Left ventricle myocardium inferior (tissue), 1 donor: ENCODE data around the gene DGAT2. TPM values are rescaled to one million over a fixed set of nuclear protein-coding genes. Genes with fewer than 3 reads are reported as not detected.

ENCODE experiments used
- DNase-seq: peaks from one replicate; pipeline ENCODE4 v3.0.0-alpha.2; 2020
- H3K27ac ChIP-seq: fragments of 200-600 bp; replicated peaks from 2 replicates; pipeline ENCODE4 v1.8.0; 2021
- H3K27me3 ChIP-seq: fragments of 200-600 bp; 2 replicates; pipeline ENCODE4 v1.8.0; 2021; ENCODE audit warnings: low read depth
- H3K36me3 ChIP-seq: fragments of 200-600 bp; 2 replicates; pipeline ENCODE4 v1.8.0; 2021
- H3K4me1 ChIP-seq: fragments of 200-600 bp; 2 replicates; pipeline ENCODE4 v1.8.0; 2021
- H3K4me3 ChIP-seq: fragments of 200-600 bp; 2 replicates; pipeline ENCODE4 v1.8.0; 2021; ENCODE audit warnings: mild to moderate bottlenecking, moderate library complexity
- H3K9me3 ChIP-seq: fragments of 200-600 bp; replicated peaks from 2 replicates; pipeline ENCODE4 v1.8.0; 2021
- CTCF ChIP-seq: fragments of 200-600 bp; IDR thresholded peaks from 2 replicates; pipeline ENCODE4 v1.8.0; 2021; ENCODE audit warnings: antibody characterized with exemption, mild to moderate bottlenecking, borderline replicate concordance
- intact Hi-C: fragments of 100-400 bp; cut with micrococcal nuclease; formaldehyde crosslinking; loops from one replicate; pipeline ENCODE4 v1.11.0; 2022
- total RNA-seq: library from RNA; stranded (reverse); fragmentation: NEBNext Ultra II Directional; extraction: Animal tissue kit (Norgen Biotek cat#: 25700); gene quantifications from one replicate; pipeline ENCODE4 v1.2.1, GENCODE V29; 2021
- donor health status: DM: no; HTN: yes; CAD: no; lungs with severe emphysema.

DGAT2 gene
- total RNA-seq, 1 donor from 2014 or later = 6.9 TPM

DNA sequence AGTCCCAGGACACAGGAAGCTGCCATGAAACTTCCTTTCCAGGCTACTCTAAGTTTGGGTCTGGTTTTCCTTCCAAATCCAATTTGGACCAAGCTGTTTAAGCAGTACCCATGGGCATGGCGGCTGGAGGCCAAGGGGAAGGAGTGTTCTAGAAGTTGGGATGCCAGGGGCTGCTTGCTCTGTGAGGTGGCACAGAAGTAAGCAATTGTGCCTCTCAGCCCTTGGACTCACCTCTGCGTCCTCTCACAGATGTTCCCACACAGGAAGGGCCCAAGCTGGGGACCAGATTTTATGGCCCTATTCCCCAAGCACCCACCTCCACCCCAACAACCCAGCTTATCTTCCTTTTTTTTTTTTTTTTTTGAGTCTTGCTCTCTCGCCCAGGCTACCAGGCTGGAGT is 3.5 kb upstream of the DGAT2 start:
- H3K4me1 ChIP-seq = peaks cover 21% of the 10 kb centered on the region
- DNase-seq = no peak
- H3K27me3 ChIP-seq = peaks cover 44% of the 10 kb centered on the region
- H3K4me3 ChIP-seq = no peak overlapping the region
- H3K9me3 ChIP-seq = no peaks in the 10 kb centered on the region
- H3K36me3 ChIP-seq = no peaks in the 10 kb centered on the region
- TF ChIP-seq CTCF = no peak
- intact Hi-C loops = no loop called here
- no peak overlapping the region for H3K27ac ChIP-seq

- no peak for TF ChIP-seq CTCF
- DNase-seq = no peak
- peaks cover 44% of the 10 kb centered on the region for H3K27me3 ChIP-seq
- no peaks in the 10 kb centered on the region for H3K9me3 ChIP-seq
- H3K4me3 ChIP-seq = no peak overlapping the region
- intact Hi-C loops = no loop called here
- no peaks in the 10 kb centered on the region for H3K36me3 ChIP-seq
- no peak overlapping the region for H3K27ac ChIP-seq
- peaks cover 21% of the 10 kb centered on the region for H3K4me1 ChIP-seq
Observed at GRCh38 chr11:75766443-75767227, 1.9 kb upstream of the DGAT2 start.

- H3K4me1 ChIP-seq = peaks cover 21% of the 10 kb centered on the region
- intact Hi-C loops = no loop called here
- H3K27ac ChIP-seq = no peak overlapping the region
- DNase-seq = no peak
- no peak for TF ChIP-seq CTCF
- no peak overlapping the region for H3K4me3 ChIP-seq
- no peaks in the 10 kb centered on the region for H3K9me3 ChIP-seq
- no peaks in the 10 kb centered on the region for H3K36me3 ChIP-seq
- H3K27me3 ChIP-seq = peaks cover 44% of the 10 kb centered on the region
Observed at GRCh38 chr11:75767228-75767572, 1.4 kb upstream of the DGAT2 start.

- intact Hi-C loops = no loop called here
- H3K27ac ChIP-seq = peak overlapping the region; percentile 70
- DNase-seq = no peak
- peaks cover 21% of the 10 kb centered on the region for H3K4me1 ChIP-seq
- TF ChIP-seq CTCF = no peak
- peak overlapping the region; percentile 69 for H3K4me3 ChIP-seq
- no peaks in the 10 kb centered on the region for H3K9me3 ChIP-seq
- peaks cover 44% of the 10 kb centered on the region for H3K27me3 ChIP-seq
- no peaks in the 10 kb centered on the region for H3K36me3 ChIP-seq
Observed at GRCh38 chr11:75767793-75768111, 826 bp upstream of the DGAT2 start.

- Histone ChIP-seq H3K4me1 (peaks cover 21% of the 10 kb centered on the region), H3K27ac (peak overlapping the region; percentile 70), H3K27me3 (peaks cover 44% of the 10 kb centered on the region), H3K4me3 (peak overlapping the region; percentile 69), H3K36me3 (no peaks in the 10 kb centered on the region), H3K9me3 (no peaks in the 10 kb centered on the region)
- no peak for DNase-seq
- TF ChIP-seq CTCF = no peak
- intact Hi-C loops = no loop called here
Observed at GRCh38 chr11:75768909-75769771, 562 bp downstream of the DGAT2 start.
